Tibial nerve (tissue), 3 donors: ENCODE data around the gene CCDC27.

Source experiments
- CTCF ChIP-seq, 5 experiments: fragments of 200-600 bp in 3 of 5; fragments of 450-650 bp in 2 of 5; sonication (generic) in 3 of 5; IDR thresholded peaks; one replicate each; pipeline ENCODE4 v1.5.1; 2016 to 2019; ENCODE audit warnings: antibody characterized with exemption in 5 of 5, mild to moderate bottlenecking in 3 of 5, moderate library complexity in 2 of 5
- POLR2A ChIP-seq, 2 donors: fragments of 450-650 bp; IDR thresholded peaks; one replicate each; pipeline ENCODE4 v1.6.1; 2017; ENCODE audit warnings: antibody characterized with exemption in 2 of 2, mild to moderate bottlenecking in 2 of 2, moderate library complexity in 2 of 2

GRCh38 chr1:3817138-3817740 is 65.0 kb downstream of the CCDC27 start:
- TF ChIP-seq CTCF (IDR thresholded peaks at IDR 0.05), result no peak
- no peak for TF ChIP-seq POLR2A (IDR thresholded peaks at IDR 0.05)
